GM10266 (cell line): ENCODE data around the gene LZTS3.

ENCODE experiments used
- DNase-seq: peaks from one replicate; pipeline ENCODE4 v3.0.0; 2012; ENCODE audit errors: extremely low spot score
- CTCF ChIP-seq: IDR thresholded peaks from 2 replicates; pipeline ENCODE4 v1.5.1; 2012; ENCODE audit warnings: mild to moderate bottlenecking, low read depth; ENCODE audit not compliant: control insufficient read depth, insufficient read depth; ENCODE audit errors: missing control alignments

LZTS3 gene

GRCh38 chr20:3115190-3116107 lies 57.9 kb downstream of the LZTS3 start:
- peak; percentile 82 for DNase-seq
- peak; percentile 50 for TF ChIP-seq CTCF
